Anterior cingulate cortex (tissue), 58 donors: ENCODE data around the gene CCDC141.
A peak's percentile ranks its signal among the peaks of the same experiment; 100 is the strongest.
"Not testable (repeated sequence)": the region's sequence is repeated elsewhere in the genome, so short reads cannot be mapped to it uniquely, and the experiment has no call there.

Experiments
- DNase-seq, 58 donors: peaks; one replicate each; lab custom pipeline; 2025; lab: John Stamatoyannopoulos, UW

CCDC141 gene

DNA sequence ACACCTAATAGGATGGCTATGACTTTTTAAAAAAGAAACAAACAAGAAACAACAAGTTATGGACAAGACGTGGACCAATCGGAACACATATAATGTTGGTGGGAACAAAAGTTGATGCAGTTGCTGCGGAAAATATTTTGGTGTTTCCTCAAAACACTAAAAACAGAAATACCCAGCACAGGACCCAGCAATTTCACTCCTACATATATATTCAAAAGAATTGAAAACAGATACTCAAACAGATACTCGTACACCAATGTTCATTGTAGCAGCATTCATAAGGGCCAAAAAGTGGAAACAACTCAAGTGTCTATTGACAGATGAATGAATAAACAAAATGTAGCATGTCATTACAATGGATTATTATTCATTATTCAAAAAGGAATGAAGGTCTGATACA is 12.1 kb downstream of the CCDC141 start:
- DNase-seq = no peak

DNA sequence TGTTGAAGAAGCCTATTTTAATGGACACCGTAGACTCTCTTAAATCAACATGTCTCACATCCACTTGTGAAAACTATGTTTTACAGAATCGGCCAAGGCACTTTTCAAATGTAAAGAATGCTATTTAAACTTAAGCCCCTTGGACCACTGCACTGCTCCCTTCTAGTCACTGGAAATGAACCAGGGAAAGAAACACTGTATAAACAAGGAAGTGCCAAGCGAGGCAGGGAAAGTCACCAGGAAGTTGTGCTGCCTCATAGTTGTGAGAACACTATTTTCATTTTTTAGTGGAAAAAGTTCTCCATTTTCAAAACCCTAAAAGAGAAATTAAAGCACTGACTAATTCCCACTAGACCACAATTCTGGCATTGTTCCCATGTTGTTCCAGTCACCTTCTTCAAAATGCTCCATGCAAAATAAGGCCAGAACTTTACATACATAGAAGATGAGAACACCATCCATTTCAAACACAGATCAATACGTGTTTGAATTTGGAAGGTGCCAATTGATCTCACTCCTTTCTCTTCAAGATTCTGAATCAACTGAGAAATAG is 13.5 kb downstream of the CCDC141 start:
- DNase-seq = no peak

DNA sequence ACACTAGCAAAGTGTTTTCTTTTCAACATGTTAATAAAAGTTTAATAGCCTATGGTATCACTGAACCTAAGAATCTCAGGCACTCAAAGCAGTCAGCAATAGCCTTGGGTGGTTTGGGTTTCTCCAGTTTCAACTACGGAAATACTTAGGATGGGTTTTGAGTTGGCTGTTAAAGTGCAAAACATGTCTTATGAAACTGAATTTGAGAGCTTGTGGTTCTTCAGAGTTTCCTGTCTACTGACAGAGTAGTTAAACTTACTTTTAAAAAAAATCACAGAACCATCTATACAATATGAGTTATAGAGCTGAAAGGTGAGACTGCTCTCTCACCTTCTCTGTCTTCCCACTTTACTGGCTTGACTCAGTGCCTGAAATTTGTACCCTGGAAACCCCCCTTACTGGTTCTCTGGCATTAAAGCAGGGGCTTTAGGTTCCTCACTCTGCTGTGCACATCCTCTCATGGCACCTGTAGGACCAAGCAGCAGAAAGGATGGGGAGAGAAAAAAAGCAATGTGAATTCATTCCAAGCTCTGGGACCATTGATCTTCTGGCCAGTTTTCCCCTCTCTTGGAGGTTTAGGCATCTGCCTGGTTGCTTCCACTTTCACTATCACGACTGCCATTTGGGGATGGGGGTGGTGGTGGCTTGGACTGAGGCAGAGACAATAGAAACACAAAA is 18.1 kb downstream of the CCDC141 start:
- no peak for DNase-seq

DNA sequence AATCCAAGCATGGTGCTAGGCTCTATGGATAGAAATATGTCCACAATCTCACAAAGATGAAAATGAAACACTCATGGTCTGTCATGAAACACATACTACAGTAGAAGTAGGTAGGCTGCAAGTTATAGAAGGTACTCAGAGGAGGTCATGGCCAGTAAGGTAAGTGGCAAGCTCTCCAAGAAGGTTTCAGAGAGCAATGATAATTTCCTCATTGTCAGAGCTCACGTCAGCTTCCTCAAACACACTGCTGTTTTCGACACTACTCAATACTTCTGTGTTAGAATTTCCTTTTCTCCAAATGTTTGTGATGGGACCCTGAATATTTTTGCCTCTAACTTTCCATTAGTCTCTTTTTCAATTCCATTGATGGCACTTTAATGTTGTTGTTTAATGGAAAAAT is 25.5 kb downstream of the CCDC141 start:
- no peak for DNase-seq

DNA sequence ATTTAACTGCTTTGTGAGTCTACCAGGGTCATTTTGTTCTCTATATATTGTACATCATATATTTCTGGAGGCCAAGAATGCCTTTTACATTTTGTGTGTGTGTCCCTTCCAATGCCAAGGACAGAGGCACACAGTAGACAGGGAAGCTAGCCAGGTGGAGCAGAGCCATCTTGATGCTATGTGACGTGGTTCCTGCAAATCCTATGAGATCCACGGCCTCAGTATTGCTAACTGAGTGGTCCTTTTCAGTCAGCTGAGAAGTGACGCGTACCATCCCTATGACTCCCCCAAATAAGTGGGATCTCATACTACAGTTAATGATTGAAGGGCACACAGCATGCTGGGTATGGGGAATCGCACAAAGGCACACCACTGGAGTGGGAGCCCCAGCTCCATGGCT is 27.3 kb downstream of the CCDC141 start:
- no peak for DNase-seq

DNA sequence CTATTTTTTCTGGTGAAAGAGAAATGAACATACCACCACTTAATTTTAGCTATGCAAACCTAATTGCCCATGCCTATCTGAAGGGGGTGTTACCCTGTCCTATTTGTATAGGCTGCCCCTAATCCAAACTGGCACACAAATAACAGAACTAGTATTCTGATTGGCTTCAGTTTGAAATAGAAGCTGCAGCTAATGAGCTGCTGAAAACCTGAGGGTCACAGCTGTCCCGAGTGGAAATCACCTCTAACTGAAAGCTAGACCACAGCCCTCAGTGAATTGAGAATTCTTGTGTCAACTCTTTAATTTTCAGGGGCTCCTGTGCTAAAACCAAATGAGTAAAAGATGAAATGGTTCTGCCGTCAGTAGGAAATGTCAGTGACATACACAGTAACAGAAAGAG is 28.7 kb downstream of the CCDC141 start:
- DNase-seq = no peak

DNA sequence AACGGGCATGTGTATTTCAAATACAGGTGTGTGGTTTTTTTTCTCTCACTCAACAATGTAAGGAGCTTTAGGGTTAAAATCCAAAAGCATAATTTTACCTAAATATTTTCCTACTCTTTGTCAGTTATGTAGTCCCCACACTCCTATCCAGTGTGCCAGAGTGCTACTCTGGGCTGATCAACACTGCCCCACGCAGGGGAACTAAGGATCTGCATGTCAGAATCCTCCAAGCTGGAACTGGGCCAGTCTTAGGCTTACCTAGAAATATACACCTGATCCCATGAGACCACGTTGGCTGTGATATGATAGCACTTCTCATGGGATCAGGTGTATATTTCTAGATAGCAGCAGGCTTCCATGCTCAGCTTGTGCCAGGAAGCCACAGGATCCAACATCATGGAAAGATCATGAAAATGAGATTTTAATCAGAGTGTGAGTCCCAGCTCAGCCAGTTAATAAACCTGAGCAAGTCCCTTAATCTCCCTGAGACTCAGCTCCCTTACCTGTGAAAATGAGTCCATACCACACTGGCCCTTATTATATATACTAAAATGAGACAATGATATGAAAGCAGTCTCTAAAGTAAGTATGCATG is 29.7 kb downstream of the CCDC141 start:
- DNase-seq = peak in 1 of 58 donors; percentile 0

DNA sequence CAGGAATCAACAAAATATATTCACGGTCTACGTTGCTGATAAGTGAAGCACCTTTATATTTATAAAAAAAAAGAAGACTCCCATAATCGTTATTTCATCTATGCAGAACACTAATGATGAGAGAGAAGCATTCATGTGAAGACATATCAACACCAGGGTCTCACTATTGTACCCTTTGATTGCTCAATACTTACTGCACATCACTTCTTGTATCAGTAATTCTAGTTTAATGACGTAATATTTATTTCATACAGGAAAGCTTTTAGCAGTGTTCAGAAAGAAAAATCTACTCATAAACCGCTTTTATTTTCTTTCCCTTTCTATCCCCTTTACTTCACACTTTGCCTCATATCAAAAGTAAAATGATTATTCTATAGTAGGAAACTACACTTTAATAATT is 30.7 kb downstream of the CCDC141 start:
- DNase-seq = no peak

DNA sequence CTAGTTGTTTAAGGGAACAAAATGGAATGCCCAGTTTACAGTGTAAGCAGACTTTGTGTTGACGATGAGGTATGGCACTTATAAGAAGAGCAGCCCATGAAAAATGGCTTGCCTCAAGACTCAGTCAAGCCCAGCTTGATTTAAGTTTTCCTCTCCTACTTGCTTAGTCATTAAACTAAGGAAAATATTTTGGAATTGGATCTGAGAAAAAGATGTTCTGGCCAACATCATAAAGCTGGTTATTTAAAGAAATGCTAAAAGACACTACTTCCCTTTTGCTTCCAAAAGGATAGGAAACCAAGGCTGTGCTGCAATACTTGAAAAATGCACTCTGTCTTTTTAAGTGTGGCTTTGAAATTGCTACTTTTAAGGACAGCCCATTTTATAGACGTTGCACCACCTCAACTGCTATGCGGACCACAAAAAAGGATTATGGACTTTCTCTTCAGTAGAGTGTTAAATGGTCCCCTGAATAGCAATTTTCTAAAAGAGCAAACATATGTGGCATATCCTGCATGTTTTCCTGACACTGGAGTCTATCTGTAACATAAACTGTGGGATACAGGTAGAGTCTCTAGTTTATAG is 32.1 kb downstream of the CCDC141 start:
- no peak for DNase-seq

DNA sequence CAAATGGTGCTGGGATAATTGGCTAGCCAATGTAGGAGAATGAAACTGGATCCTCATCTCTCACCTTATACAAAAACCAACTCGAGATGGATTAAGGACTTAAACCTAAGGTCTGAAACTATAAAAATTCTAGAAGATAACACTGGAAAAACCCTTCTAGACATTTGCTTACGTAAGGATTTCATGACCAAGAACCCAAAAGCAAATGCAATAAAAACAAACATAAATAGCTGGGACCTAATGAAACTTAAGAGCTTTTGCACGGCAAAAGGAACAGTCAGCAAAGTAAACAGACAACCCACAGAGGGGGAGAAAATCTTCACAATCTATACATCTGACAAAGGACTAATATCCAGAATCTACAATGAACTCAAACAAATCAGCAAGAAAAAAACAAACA is 35.7 kb downstream of the CCDC141 start:
- not testable (repeated sequence) for DNase-seq

DNA sequence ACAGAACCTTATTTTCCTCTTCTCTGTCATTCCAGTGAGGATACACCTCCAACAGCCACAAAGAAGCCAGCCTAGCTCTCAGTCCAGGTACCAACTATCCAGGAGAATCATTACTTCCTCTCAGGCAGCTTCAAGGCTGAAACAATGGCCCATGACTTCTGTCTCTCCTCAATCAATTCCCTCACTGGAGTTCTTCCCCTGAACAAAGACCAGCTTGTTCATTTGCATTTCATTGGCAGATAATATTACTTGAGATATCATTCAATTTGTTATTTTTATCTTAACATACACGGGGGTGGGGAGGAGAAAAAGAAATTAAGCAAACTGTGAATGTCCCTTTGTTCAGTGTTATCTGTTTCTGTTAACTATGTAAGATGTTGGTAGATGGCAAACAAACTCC is 44.0 kb downstream of the CCDC141 start:
- DNase-seq = no peak

DNA sequence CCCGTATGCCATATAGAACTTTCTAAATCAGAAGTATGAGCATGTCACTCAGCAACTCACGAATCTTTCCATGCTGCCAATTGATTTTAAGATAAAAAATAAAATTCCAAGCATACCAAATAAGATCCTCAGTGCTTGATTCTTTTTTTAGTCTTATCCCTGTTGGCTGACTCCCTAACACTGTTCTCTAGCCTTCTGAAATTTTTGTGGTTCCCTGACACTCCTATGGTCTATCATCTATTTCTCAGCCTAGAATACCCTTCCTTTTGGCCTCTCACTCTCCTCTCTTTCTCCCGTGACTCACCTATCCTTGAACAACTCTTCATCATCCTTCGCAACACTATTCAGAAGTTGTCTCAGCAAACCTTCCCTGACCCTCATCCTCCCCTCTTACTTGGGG is 50.5 kb downstream of the CCDC141 start:
- DNase-seq = no peak

DNA sequence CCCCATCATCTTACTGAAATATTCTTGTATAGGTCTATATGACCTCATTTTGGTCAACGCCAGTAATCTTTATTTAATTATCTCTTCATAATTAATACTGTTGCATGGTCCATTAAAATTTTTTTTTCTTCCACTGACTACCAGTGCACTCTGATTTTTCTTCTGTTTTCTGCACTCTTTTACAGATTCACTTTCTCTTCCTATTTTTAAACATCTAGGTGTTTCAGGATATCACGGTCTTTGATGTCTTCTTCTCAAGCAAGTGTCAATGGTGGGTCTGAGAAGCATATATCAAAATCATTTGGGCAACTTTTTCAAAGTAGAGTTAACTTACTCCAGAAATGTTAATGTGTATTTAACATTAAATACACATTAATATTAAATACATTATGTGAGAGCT is 51.4 kb downstream of the CCDC141 start:
- DNase-seq = no peak

DNA sequence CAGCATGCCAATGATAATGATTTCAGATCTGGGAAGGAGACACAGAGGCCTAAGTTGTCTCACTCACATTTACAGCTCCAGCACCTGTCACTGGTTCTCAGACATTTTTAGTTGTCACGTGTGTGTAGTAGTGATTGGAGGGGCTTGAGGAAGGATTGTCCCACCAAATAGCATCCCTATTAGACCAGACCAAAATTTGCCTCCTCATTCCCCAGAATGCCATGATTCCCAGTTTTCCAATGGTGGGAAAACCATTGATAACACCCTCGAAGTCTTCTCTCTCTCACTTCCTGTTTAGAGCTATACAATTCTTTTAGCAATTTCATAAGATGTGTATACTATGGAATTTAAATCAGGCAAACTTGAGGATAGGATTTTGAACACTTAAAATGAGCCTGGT is 52.5 kb downstream of the CCDC141 start:
- no peak for DNase-seq

DNA sequence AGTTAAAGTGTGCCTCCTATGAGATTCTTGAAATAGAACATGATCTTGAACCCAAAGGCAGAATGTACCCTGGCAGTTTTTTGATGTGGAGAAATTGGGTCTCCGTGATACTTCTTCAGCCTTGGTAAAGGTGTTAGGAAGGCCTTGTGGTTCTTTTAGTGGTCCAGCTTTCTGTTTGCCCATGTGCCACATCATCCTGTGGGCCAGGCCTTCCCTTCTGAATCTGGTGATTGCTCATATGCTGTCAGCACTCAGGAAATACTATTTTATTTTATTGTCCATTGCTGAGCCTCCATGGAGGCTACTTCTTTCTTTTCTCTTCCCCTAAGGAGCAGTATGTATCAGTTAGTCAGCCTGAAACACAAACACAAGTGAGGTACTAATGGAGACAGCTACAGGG is 52.9 kb downstream of the CCDC141 start:
- no peak for DNase-seq

DNA sequence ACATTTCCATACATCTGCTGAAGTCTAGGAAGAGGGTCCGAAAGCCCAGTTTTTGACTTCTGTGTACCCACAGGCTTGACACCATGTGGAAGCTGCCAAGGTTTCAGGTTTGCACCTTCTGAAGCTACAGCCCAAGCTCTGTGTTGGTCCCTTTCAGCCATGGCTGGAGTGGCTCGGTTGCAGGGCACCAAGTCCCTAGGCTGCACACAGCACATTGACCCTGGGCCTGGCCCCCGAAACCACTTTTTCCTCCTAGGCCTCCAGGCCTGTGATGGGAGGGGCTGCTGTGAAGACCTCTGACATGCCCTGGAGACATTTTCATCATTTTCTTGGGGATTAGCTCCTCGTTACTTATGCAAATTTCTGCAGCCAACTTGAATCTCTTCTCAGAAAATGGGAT is 55.7 kb downstream of the CCDC141 start:
- no peak for DNase-seq

DNA sequence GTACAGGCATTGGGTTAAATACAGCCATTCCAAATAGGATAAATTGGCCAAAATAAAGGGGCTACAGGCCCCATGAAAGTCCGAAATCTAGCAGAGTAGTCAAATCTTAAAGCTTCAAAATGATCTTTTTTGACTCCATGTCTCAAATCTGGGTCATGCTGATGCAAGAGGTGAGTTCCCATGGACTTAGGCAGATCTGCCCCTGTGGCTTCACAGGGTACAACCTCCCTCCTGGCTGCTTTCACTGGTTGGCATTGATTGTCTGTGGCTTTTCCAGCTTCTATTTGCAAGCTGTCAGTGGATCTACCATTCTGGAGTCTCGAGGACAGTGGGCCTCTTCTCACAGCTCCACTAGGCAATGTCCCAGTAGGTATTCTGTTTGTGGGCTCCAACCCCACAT is 56.1 kb downstream of the CCDC141 start:
- no peak for DNase-seq

DNA sequence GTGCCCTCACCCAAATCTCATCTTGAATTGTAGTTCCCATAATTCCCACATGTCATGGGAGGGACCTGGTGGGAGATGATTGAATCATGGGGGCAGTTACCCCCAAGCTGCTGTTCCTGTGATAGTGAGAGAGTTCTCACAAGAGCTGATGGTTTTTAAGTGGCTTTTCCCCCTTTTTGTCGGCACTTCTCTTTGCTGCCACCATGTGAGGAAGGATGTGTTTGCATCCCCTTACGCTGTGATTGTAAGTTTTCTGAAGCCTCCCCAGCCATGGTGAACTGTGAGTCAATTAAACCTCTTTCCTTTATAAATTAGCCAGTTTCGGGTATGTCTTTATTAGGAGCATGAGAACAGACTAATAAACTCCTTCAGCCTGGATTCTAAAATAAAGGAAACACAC is 57.2 kb downstream of the CCDC141 start:
- DNase-seq = peak in 1 of 58 donors; percentile 1

DNA sequence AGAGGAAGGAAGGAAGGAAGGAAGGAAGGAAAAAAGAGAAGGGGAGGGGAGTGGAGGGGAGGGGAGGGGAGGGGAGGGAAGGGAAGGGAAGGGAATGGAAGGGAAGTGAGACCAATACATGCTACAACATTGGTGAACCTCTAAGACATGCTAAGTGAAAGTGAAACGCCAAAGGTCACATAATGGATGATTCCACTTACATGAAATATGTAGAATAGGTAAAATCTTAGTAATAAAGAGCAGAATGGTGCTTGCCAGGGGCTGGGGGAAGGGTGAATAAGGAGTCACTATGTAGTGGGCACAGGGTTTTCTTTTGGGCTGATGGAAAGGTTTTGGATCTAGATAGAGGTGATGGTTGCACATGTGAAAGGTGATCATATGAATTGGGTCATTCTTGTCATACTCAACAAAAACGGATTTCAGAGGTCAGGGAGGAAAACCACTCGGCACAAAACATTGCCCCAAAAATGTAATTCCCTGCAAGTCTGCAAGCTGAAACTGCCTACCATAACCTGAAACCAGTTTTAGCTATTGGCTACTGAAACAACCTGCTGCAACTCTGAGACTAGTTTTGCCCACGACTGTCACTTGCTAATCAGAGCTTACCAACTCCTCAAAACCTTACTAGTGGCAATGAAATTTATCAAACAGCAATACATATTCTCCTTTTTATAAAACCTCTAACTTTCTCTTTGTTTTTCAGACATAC is 59.2 kb downstream of the CCDC141 start:
- no peak for DNase-seq

DNA sequence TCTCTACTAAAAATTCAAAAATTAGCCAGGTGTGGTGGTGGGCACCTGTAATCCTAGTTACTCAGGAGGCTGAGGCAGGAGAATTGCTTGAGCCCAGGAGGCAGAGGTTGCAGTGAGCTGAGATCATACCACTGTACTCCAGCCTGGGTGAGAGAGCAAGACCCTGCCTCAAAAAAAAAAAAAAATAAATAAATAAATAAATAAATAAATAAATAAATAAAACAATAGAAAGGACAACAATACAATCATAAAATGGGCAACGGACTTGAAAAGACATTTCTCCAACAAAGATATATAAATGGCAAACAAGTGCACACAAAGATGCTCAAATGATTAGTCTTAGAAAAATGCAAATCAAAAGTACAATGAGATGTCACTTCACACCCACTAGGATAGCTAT is 60.5 kb downstream of the CCDC141 start:
- not testable (repeated sequence) for DNase-seq

DNA sequence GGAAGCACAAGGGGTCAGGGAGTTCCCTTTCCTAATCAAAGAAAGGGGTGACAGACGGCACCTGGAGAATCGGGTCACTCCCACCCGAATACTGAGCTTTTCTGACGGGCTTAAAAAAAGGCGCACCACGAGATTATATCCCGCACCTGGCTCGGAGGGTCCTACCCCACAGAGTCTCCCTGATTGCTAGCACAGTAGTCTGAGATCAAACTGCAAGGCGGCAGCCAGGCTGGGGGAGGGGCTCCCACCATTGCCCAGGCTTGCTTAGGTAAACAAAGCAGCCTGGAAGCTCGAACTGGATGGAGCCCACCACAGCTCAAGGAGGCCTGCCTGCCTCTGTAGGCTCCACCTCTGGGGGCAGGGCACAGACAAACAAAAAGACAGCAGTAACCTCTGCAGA is 67.3 kb downstream of the CCDC141 start:
- DNase-seq = not testable (repeated sequence)
